Measurements from ENCODE around the gene AASS. TPM values are rescaled to one million over a fixed set of nuclear protein-coding genes. Genes with fewer than 3 reads are reported as not detected.

The AASS gene
- total and polyA plus RNA-seq, 4 donors, result 10.8 to 95.4 (median 24.3) TPM

DNA sequence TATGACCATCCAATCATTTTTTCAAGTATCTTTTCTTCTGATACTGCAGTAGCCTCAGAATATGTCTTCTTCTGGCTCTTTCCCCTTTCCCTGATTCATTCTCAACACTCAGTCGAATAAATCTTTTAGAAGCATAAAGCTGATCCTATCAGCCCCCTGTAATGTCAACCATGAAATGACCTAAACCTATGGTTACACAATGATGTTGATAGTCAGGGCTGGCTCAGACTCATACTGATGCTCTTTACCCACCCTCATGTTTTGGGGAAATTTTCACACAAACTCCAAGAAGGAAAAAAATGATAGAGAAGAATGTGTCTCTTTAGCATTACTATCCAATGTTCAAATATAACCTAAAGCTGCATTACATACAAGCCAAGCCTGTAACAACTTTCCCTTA lies 76.0 kb downstream of the AASS start:
- no peak overlapping the region for H3K4me3 ChIP-seq (ENCODE audit: low read depth in 1 of 3, low read length in 3 of 3)
- no peaks in the 10 kb centered on the region for H3K4me1 ChIP-seq (ENCODE audit: control insufficient read depth in 4 of 4, insufficient read depth in 4 of 4, low read length in 3 of 4)
- H3K9me3 ChIP-seq (ENCODE audit: control insufficient read depth in 4 of 4, low read length in 3 of 4), result no peaks in the 10 kb centered on the region
- no peaks in the 10 kb centered on the region for H3K27me3 ChIP-seq (ENCODE audit: control insufficient read depth in 4 of 4, insufficient read depth in 4 of 4, low read length in 3 of 4)
- no peak overlapping the region for H3K9ac ChIP-seq (ENCODE audit: low read depth in 1 of 2, low read length in 2 of 2)
- DNase-seq (ENCODE audit: low spot score), result no peak
- WGBS, result 82% methylated on average over 1 of the region's 1 CpG
- TF ChIP-seq, protein P1, sequence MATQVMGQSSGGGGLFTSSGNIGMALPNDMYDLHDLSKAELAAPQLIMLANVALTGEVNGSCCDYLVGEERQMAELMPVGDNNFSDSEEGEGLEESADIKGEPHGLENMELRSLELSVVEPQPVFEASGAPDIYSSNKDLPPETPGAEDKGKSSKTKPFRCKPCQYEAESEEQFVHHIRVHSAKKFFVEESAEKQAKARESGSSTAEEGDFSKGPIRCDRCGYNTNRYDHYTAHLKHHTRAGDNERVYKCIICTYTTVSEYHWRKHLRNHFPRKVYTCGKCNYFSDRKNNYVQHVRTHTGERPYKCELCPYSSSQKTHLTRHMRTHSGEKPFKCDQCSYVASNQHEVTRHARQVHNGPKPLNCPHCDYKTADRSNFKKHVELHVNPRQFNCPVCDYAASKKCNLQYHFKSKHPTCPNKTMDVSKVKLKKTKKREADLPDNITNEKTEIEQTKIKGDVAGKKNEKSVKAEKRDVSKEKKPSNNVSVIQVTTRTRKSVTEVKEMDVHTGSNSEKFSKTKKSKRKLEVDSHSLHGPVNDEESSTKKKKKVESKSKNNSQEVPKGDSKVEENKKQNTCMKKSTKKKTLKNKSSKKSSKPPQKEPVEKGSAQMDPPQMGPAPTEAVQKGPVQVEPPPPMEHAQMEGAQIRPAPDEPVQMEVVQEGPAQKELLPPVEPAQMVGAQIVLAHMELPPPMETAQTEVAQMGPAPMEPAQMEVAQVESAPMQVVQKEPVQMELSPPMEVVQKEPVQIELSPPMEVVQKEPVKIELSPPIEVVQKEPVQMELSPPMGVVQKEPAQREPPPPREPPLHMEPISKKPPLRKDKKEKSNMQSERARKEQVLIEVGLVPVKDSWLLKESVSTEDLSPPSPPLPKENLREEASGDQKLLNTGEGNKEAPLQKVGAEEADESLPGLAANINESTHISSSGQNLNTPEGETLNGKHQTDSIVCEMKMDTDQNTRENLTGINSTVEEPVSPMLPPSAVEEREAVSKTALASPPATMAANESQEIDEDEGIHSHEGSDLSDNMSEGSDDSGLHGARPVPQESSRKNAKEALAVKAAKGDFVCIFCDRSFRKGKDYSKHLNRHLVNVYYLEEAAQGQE (IDR thresholded peaks at IDR 0.05), result no peak
- TF ChIP-seq, protein P2, sequence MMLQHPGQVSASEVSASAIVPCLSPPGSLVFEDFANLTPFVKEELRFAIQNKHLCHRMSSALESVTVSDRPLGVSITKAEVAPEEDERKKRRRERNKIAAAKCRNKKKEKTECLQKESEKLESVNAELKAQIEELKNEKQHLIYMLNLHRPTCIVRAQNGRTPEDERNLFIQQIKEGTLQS (IDR thresholded peaks at IDR 0.05), result no peak
- TF ChIP-seq, protein P3, sequence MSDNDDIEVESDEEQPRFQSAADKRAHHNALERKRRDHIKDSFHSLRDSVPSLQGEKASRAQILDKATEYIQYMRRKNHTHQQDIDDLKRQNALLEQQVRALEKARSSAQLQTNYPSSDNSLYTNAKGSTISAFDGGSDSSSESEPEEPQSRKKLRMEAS (IDR thresholded peaks at IDR 0.05), result no peak
- TF ChIP-seq FOXA1 (IDR thresholded peaks at IDR 0.05), result no peak
- no peak for TF ChIP-seq YY1 (IDR thresholded peaks at IDR 0.05)
- TF ChIP-seq EGR1 (IDR thresholded peaks at IDR 0.05; ENCODE audit: low read depth in 2 of 2), result no peak
- no peaks in the 10 kb centered on the region for H3K36me3 ChIP-seq (ENCODE audit: control insufficient read depth in 4 of 4, insufficient read depth in 3 of 4, low read depth in 1 of 4, low read length in 3 of 4)
- no peak overlapping the region for H3K27ac ChIP-seq (ENCODE audit: low read depth in 1 of 2, low read length in 2 of 2)

DNA sequence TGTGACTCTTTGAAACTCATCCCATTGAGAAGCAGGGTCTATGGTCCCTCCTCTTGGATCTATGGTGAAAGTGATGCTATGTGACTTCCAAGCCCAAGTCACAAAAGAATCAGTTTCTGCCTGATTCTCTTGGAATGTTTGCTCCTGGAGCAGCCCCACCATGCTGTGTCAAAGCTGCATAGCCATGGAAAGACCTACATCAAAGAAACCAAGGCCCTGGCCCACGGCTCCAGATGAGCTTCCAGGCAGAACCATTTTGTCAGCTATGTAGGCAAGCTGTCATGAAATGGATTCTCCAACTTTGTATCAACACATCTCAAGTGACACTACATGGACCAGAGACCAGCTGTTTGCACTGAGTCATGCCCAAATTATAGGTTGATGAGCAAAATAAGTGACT lies 77.0 kb downstream of the AASS start:
- H3K4me3 ChIP-seq (ENCODE audit: low read depth in 1 of 3, low read length in 3 of 3), result no peak overlapping the region
- TF ChIP-seq HNF4A (conservative IDR thresholded peaks at IDR 0.05) (no peak), RXRA (IDR thresholded peaks at IDR 0.05) (no peak), TAF1 (conservative IDR thresholded peaks at IDR 0.05) (no peak)
- H3K27me3 ChIP-seq (ENCODE audit: control insufficient read depth in 4 of 4, insufficient read depth in 4 of 4, low read length in 3 of 4), result no peaks in the 10 kb centered on the region
- no peak overlapping the region for H3K9ac ChIP-seq (ENCODE audit: low read depth in 1 of 2, low read length in 2 of 2)
- H3K27ac ChIP-seq (ENCODE audit: low read depth in 1 of 2, low read length in 2 of 2), result no peak overlapping the region
- WGBS, result 68% methylated on average over 1 of the region's 1 CpG
- no peak for DNase-seq (ENCODE audit: low spot score)
- no peaks in the 10 kb centered on the region for H3K4me1 ChIP-seq (ENCODE audit: control insufficient read depth in 4 of 4, insufficient read depth in 4 of 4, low read length in 3 of 4)
- H3K9me3 ChIP-seq (ENCODE audit: control insufficient read depth in 4 of 4, low read length in 3 of 4), result no peaks in the 10 kb centered on the region
- no peaks in the 10 kb centered on the region for H3K36me3 ChIP-seq (ENCODE audit: control insufficient read depth in 4 of 4, insufficient read depth in 3 of 4, low read depth in 1 of 4, low read length in 3 of 4)

DNA sequence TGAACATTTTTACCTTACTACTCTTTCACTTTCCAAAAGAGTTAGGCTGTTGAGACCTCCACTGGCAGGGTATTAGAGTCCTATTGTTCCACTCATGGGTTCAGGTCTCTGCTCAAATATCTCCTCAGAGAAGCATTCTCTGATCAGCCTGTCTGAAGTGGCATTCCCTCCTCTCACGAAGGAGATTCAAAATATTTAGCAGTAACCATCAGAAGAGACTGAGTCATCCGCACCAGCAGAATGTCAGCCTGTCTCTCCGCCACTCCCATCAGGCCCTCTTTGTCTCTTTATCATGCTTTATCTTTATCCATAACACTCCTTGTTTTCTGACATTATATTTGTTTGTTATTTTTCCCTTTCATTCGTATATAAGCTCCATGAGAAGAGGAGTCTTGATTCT lies 79.1 kb downstream of the AASS start:
- Histone ChIP-seq H3K9ac (ENCODE audit: low read depth in 1 of 2, low read length in 2 of 2) (no peak overlapping the region), H3K4me1 (ENCODE audit: control insufficient read depth in 4 of 4, insufficient read depth in 4 of 4, low read length in 3 of 4) (no peaks in the 10 kb centered on the region), H3K27me3 (ENCODE audit: control insufficient read depth in 4 of 4, insufficient read depth in 4 of 4, low read length in 3 of 4) (no peaks in the 10 kb centered on the region), H3K36me3 (ENCODE audit: control insufficient read depth in 4 of 4, insufficient read depth in 3 of 4, low read depth in 1 of 4, low read length in 3 of 4) (no peaks in the 10 kb centered on the region), H3K27ac (ENCODE audit: low read depth in 1 of 2, low read length in 2 of 2) (no peak overlapping the region), H3K4me3 (ENCODE audit: low read depth in 1 of 3, low read length in 3 of 3) (no peak overlapping the region), H3K9me3 (ENCODE audit: control insufficient read depth in 4 of 4, low read length in 3 of 4) (no peaks in the 10 kb centered on the region)
- TF ChIP-seq GABPA (IDR thresholded peaks at IDR 0.05 in 1 of 2, conservative IDR thresholded peaks at IDR 0.05 in 1 of 2) (no peak), YY1 (IDR thresholded peaks at IDR 0.05) (no peak), NR2F2 (IDR thresholded peaks at IDR 0.05) (no peak), JUND (IDR thresholded peaks at IDR 0.05) (no peak), EGR1 (IDR thresholded peaks at IDR 0.05; ENCODE audit: low read depth in 2 of 2) (no peak), SP1 (IDR thresholded peaks at IDR 0.05) (no peak), FOXA1 (IDR thresholded peaks at IDR 0.05) (no peak)
- TF ChIP-seq, protein P3 (IDR thresholded peaks at IDR 0.05), result no peak
- TF ChIP-seq, protein P2 (IDR thresholded peaks at IDR 0.05), result no peak
- TF ChIP-seq, protein P4, sequence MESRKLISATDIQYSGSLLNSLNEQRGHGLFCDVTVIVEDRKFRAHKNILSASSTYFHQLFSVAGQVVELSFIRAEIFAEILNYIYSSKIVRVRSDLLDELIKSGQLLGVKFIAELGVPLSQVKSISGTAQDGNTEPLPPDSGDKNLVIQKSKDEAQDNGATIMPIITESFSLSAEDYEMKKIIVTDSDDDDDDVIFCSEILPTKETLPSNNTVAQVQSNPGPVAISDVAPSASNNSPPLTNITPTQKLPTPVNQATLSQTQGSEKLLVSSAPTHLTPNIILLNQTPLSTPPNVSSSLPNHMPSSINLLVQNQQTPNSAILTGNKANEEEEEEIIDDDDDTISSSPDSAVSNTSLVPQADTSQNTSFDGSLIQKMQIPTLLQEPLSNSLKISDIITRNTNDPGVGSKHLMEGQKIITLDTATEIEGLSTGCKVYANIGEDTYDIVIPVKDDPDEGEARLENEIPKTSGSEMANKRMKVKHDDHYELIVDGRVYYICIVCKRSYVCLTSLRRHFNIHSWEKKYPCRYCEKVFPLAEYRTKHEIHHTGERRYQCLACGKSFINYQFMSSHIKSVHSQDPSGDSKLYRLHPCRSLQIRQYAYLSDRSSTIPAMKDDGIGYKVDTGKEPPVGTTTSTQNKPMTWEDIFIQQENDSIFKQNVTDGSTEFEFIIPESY (IDR thresholded peaks at IDR 0.05), result no peak
- no peak for DNase-seq (ENCODE audit: low spot score)
- 80% methylated on average over 4 of the region's 4 CpGs for WGBS

Data from liver (tissue), 9 donors.